Stimulated activated CD8-positive, alpha-beta memory T cell treated with anti-CD3 and anti-CD28 coated beads, Interleukin-4, amount 100 ng/mL, for 48 hours (primary cell): ENCODE measurements around the gene SMG9.
"Not testable (repeated sequence)": the region's sequence is repeated elsewhere in the genome, so short reads cannot be mapped to it uniquely, and the experiment has no call there.

Experiments
- DNase-seq: peaks from one replicate; pipeline ENCODE4 v3.0.0-alpha.2; 2020

SMG9 gene

DNA sequence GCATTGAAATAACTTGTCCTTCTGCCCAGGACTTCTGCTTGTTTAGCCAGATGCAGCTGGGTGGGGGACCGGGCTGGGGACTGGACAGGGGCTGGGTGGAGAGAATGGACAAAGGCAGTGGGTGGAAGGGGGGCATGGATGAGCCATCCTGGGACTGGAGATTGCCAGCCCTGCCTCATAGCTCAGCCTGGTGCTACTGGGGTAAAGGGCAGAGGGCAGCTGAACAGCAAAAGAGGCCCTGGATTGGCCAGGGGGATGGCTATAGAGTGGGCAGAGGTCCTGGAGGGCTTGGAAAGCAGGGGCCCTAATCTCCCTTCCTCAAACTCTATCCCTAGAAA lies 67.1 kb downstream of the SMG9 start:
- DNase-seq, result no peak

DNA sequence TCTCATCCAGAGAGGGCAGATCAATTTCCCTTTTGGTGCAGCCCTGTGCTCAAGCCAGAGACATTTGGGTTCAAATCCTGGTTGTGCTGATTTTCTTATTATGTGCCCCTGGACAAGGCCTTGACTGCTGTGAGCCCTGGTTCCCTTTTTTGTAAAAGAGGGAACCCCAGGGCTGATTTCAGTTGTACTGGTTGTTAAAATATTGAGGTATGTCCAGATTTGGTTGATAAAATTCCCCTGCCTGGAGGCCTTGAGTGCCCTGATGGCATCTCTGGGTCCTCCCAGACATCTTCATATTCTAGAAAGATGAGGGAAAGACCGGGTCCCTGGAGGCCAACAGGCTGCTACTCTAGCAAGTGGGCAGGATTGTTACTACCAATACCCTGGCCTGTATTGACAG lies 70.4 kb downstream of the SMG9 start:
- no peak for DNase-seq

DNA sequence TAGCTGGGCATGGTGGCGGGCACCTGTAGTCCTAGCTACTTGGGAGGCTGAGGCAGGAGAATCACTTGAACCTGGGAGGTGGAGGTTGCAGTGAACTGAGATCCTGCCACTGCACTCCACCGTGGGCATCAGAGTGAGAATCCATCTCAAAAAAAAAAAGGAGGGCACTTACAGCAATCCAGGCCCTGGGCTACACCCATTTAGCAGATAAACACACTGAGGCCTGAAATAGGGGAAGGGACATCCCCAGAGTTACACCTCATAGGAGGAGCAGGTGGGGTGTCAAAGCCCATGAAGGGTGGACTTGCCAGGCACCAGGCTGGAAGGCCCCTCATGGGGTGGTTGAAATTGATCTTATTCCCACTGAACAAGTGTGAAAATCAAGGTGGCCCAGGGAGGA lies 70.9 kb downstream of the SMG9 start:
- no peak for DNase-seq

DNA sequence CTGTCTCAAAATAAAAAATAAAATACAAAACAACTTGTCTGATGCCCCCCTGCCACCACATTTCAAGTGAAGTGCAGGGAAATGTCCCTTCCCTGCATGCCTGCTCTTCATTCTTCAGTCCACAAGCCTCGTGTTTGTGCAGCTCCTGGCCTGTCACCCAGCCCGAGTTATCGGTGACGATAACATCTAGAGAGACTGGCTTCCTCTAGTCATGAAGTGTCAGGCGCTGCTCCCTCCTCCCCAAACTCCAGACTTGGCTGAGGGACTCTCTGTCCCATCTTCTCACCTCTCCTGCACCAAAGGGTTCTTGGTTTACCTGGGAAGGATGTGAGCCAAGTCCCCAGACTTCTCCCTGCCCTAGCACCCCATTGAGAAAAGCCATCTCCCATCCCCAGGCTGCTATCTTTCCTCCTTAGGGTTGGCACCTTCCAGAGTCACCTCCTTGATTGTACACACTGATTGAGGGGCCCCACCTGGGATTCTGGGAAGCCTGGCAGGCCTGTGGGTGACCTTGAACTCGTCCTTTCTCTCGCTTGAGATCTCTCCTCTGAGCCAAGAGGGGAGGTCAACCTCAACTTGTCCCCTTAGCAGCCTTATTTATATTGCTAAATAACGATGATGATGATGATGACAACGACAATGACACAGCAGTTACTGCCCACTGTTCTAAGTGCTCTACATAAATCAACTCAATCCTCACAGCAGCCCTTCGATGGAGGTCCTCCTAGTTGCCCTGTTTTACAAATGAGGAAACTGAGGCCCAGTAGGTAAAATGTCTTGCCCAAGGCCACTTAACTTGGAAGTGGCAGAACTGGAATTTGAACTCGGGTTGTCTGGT lies 71.7 kb downstream of the SMG9 start:
- no peak for DNase-seq

DNA sequence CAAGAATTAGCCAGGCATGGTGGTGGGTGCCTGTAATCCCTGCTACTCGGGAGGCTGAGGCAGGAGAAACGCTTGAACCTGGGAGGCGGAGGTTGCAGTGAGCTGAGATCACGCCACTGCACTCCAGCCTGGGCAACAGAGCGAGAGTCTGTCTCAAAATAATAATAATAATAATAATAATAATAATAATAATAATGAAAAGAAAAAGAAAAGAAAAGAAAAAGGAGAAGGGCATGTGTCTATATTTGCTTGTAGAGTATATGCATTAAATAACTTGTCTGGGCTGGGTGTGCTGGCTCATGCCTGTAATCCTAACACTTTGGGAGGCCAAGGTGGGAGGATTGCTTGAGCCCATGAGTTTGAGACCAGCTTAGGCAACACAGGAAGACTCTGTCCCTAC lies 72.5 kb downstream of the SMG9 start:
- DNase-seq, result not testable (repeated sequence)

DNA sequence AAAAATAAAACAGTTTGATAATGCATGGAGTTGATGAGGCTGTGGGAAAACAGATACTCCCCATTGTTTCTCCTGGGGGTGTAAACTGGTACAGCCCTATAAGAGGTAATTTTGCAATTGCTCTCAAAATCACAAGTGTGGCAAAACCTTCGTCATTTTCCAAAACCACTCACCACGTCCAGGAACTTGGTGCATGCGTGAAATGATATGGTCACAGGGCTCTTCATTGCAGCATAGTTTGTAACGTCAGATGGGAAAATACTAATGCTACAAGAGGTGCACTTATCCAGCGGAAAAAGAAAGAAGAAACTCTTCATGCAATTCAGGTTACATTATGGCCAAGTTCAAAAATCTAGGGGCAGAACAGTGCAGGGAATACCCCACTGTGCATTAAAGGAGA lies 72.9 kb downstream of the SMG9 start:
- DNase-seq, result no peak

DNA sequence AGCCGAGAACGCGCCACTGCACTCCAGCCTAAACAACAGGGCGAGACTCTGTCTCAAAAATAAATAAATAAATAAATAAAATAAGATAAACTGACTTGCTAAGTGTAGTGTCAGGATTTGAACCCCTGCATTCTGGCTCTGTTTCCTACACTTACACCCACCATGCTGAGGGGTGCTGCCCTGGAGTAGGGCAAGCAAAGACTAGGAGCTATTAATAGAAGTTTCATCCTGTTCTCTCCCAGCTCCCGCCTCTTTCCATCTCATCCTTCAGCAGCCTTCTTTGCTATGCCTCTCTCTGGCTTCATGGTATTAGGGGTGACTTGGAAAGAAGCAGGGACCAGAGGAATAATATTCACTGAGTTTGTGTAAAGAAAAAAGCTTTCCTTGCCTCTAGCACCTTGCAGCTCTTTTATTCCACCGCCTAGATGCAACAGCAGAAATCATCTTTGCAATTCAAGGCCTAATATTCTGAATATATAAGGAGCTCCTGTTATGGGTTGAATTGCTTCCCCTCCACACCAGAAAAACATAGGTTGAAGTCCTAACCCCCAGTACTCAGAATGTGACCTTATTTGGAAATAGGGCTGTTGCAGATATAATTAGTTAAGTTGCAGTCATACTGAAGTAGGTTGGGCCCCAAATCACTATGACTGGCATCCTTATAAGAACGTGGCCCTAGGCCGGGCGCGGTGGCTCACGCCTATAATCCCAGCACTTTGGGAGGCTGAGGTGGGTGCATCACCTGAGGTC lies 76.1 kb downstream of the SMG9 start:
- DNase-seq, result no peak
